Ishikawa (cell line): ENCODE data around the gene CFHR2.
"Not testable (repeated sequence)": the region's sequence is repeated elsewhere in the genome, so short reads cannot be mapped to it uniquely, and the experiment has no call there.

Experiments used
- CEBPB ChIP-seq: IDR thresholded peaks from 2 replicates; pipeline ENCODE4 v1.6.1; 2012
- CREB1 ChIP-seq: IDR thresholded peaks from 2 replicates; pipeline ENCODE4 v1.6.1; 2012; ENCODE audit warnings: low read depth
- EGR1 ChIP-seq: IDR thresholded peaks from 2 replicates; pipeline ENCODE4 v1.6.1; 2012
- EP300 ChIP-seq: IDR thresholded peaks from 2 replicates; pipeline ENCODE4 v1.6.1; 2012; ENCODE audit warnings: borderline replicate concordance
- FOXM1 ChIP-seq: IDR thresholded peaks from 2 replicates; pipeline ENCODE4 v1.6.1; 2012; ENCODE audit warnings: low read depth, borderline replicate concordance
- MAX ChIP-seq: IDR thresholded peaks from 2 replicates; pipeline ENCODE4 v1.6.1; 2012
- NFIC ChIP-seq: IDR thresholded peaks from 2 replicates; pipeline ENCODE4 v1.6.1; 2012
- RAD21 ChIP-seq: IDR thresholded peaks from 2 replicates; pipeline ENCODE4 v1.6.1; 2012; ENCODE audit warnings: low read depth
- REST ChIP-seq: IDR thresholded peaks from 2 replicates; pipeline ENCODE4 v1.6.1; 2012; ENCODE audit warnings: low read depth, mild to moderate bottlenecking
- TAF1 ChIP-seq: IDR thresholded peaks from 2 replicates; pipeline ENCODE4 v1.6.1; 2012; ENCODE audit warnings: low read depth, mild to moderate bottlenecking
- TCF12 ChIP-seq: IDR thresholded peaks from 2 replicates; pipeline ENCODE4 v1.6.1; 2012; ENCODE audit warnings: low read depth
- TEAD4 ChIP-seq: IDR thresholded peaks from 2 replicates; pipeline ENCODE4 v1.6.1; 2012
- USF1 ChIP-seq: IDR thresholded peaks from 2 replicates; pipeline ENCODE4 v1.6.1; 2012
- YY1 ChIP-seq: IDR thresholded peaks from 2 replicates; pipeline ENCODE4 v1.6.1; 2012; ENCODE audit warnings: low read depth
- ZBTB7A ChIP-seq: IDR thresholded peaks from 2 replicates; pipeline ENCODE4 v1.6.1; 2012; ENCODE audit warnings: low read depth

The CFHR2 gene

GRCh38 chr1:196943568-196943967, at the start of gene CFHR2:
TSS of gene CFHR2 (plus strand) at chr1:196943738. CDS start at chr1:196943881, 143 bp downstream.
- TF ChIP-seq USF1, TAF1, TEAD4: not testable (repeated sequence)

GRCh38 chr1:196896355-196896754, 47.2 kb upstream of the CFHR2 start:
- TF ChIP-seq USF1 (no peak), REST (no peak), CREB1 (no peak), NFIC (no peak), YY1 (no peak), FOXM1 (no peak), EP300 (no peak), ZBTB7A (no peak), EGR1 (no peak), TCF12 (no peak), TEAD4 (no peak), MAX (no peak), RAD21 (no peak), CEBPB (no peak), TAF1 (no peak)

- TF ChIP-seq ZBTB7A = no peak
Measured at GRCh38 chr1:196897158-196897828, 46.2 kb upstream of the CFHR2 start.

GRCh38 chr1:196902344-196902743, 41.2 kb upstream of the CFHR2 start:
- no peak for TF ChIP-seq ZBTB7A
- no peak for TF ChIP-seq EP300
- TF ChIP-seq YY1 = no peak
- TF ChIP-seq FOXM1 = no peak
- TF ChIP-seq NFIC = no peak
- no peak for TF ChIP-seq TAF1
- TF ChIP-seq MAX = no peak
- TF ChIP-seq TCF12 = no peak
- no peak for TF ChIP-seq EGR1
- TF ChIP-seq REST = no peak
- TF ChIP-seq CEBPB = no peak
- no peak for TF ChIP-seq RAD21
- TF ChIP-seq TEAD4 = no peak
- TF ChIP-seq CREB1 = no peak
- no peak for TF ChIP-seq USF1

- no peak for TF ChIP-seq USF1
- no peak for TF ChIP-seq REST
- no peak for TF ChIP-seq EGR1
- TF ChIP-seq TEAD4 = no peak
- no peak for TF ChIP-seq TAF1
- no peak for TF ChIP-seq NFIC
- no peak for TF ChIP-seq MAX
- no peak for TF ChIP-seq EP300
- TF ChIP-seq FOXM1 = no peak
- no peak for TF ChIP-seq TCF12
- no peak for TF ChIP-seq RAD21
- no peak for TF ChIP-seq CEBPB
- no peak for TF ChIP-seq YY1
- no peak for TF ChIP-seq CREB1
Measured at GRCh38 chr1:196910215-196910614, 33.3 kb upstream of the CFHR2 start.
